ENCODE measurements around the gene PLEKHG2.
"Not testable (repeated sequence)": the region's sequence is repeated elsewhere in the genome, so short reads cannot be mapped to it uniquely, and the experiment has no call there.

The PLEKHG2 gene

GRCh38 chr19:39375929-39376328 lies 36.5 kb upstream of the PLEKHG2 start:
- Histone ChIP-seq H3K4me3 (ENCODE audit: low read length) (no peak overlapping the region), H3K9ac (ENCODE audit: low read length) (no peak overlapping the region), H3K27me3 (ENCODE audit: low read depth, low read length) (no peaks in the 10 kb centered on the region), H3K27ac (ENCODE audit: low read length) (no peak overlapping the region), H3K79me2 (ENCODE audit: low read length) (no peaks in the 10 kb centered on the region), H2AFZ (ENCODE audit: low read depth, low read length) (no peak overlapping the region), H3K9me3 (ENCODE audit: insufficient read depth, low read length) (no peaks in the 10 kb centered on the region), H3K4me1 (ENCODE audit: low read length) (peaks cover 7% of the 10 kb centered on the region; the same call in 1 of the 2 replicates), H3K36me3 (replicated peaks; ENCODE audit: low read depth, low read length) (peaks cover 76% of the 10 kb centered on the region), H3K4me2 (ENCODE audit: low read length) (no peak overlapping the region), H4K20me1 (ENCODE audit: insufficient read depth, low read length) (0 out of 2 replicates have a peak, but pooled peaks cover 4% of the 10 kb centered on the region)
- TF ChIP-seq, protein P1, sequence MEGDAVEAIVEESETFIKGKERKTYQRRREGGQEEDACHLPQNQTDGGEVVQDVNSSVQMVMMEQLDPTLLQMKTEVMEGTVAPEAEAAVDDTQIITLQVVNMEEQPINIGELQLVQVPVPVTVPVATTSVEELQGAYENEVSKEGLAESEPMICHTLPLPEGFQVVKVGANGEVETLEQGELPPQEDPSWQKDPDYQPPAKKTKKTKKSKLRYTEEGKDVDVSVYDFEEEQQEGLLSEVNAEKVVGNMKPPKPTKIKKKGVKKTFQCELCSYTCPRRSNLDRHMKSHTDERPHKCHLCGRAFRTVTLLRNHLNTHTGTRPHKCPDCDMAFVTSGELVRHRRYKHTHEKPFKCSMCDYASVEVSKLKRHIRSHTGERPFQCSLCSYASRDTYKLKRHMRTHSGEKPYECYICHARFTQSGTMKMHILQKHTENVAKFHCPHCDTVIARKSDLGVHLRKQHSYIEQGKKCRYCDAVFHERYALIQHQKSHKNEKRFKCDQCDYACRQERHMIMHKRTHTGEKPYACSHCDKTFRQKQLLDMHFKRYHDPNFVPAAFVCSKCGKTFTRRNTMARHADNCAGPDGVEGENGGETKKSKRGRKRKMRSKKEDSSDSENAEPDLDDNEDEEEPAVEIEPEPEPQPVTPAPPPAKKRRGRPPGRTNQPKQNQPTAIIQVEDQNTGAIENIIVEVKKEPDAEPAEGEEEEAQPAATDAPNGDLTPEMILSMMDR (IDR thresholded peaks at IDR 0.05; ENCODE audit: low read depth, low read length) = no peak
- TF ChIP-seq EZH2phosphoT487 (IDR thresholded peaks at IDR 0.05; ENCODE audit: low read depth) = no peak

GRCh38 chr19:39377373-39378362 lies 34.8 kb upstream of the PLEKHG2 start:
- Histone ChIP-seq H3K4me1 (ENCODE audit: low read length) (peaks cover 7% of the 10 kb centered on the region; the same call in 1 of the 2 replicates), H3K9me3 (ENCODE audit: insufficient read depth, low read length) (no peaks in the 10 kb centered on the region), H4K20me1 (ENCODE audit: insufficient read depth, low read length) (no peaks in the 10 kb centered on the region), H3K79me2 (ENCODE audit: low read length) (no peaks in the 10 kb centered on the region), H3K27me3 (ENCODE audit: low read depth, low read length) (no peaks in the 10 kb centered on the region), H3K9ac (ENCODE audit: low read length) (no peak overlapping the region), H3K4me3 (ENCODE audit: low read length) (no peak overlapping the region), H3K36me3 (replicated peaks; ENCODE audit: low read depth, low read length) (peaks cover 75% of the 10 kb centered on the region), H2AFZ (ENCODE audit: low read depth, low read length) (no peak overlapping the region), H3K4me2 (ENCODE audit: low read length) (no peak overlapping the region), H3K27ac (ENCODE audit: low read length) (no peak overlapping the region)
- TF ChIP-seq, protein P1 (IDR thresholded peaks at IDR 0.05; ENCODE audit: low read depth, low read length) = no peak
- no peak for TF ChIP-seq EZH2phosphoT487 (IDR thresholded peaks at IDR 0.05; ENCODE audit: low read depth)

DNA sequence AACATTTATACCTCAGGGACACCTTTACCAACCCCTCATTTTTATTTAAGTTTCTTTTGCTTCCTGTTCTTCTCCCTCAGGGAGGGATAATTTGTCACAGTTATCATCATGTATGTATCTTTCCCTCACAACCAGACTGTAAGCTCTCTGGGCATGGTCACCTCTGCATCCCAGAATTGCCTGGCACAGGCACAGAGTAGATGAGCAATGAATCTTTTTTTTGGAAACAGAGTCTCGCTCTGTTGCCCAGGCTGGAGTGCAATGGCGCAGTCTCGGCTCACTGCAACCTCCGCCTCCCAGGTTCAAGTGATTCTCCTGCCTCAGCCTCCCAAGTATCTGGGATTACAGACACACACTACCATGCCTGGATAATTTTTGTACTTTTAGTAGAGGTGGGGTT lies 33.1 kb upstream of the PLEKHG2 start:
- not testable (repeated sequence) for H3K79me2 ChIP-seq (ENCODE audit: low read length)

DNA sequence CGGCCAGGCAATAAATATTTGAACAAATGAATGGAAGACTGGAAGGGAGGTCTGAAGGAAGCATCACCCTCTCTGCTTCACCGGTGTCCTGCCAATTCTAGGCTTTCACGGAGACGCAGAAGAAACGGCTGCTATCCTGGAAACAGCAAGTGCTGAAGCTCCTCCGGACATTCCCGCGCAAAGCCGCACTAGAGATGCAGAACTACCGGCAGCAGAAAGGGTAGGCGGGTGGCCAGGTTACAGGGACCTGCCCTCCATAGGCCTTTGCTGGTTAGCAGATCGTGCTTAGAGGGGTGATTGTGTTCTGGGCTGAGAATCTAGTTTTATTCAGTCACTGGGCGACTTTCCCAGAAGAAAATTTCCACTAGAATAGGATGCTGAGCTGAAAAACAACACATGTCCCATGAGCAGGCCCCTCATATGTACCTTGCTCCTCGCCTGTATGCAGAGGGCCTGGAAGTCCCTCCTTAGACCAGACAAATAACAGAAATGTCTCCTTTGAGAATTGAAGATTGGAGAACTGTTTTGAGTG lies 32.5 kb upstream of the PLEKHG2 start:
- Histone ChIP-seq H4K20me1 (ENCODE audit: insufficient read depth, low read length) (no peaks in the 10 kb centered on the region), H3K36me3 (replicated peaks; ENCODE audit: low read depth, low read length) (peaks cover 74% of the 10 kb centered on the region), H3K4me3 (ENCODE audit: low read length) (no peak overlapping the region), H3K9me3 (ENCODE audit: insufficient read depth, low read length) (no peaks in the 10 kb centered on the region), H3K27ac (ENCODE audit: low read length) (no peak overlapping the region), H3K9ac (ENCODE audit: low read length) (no peak overlapping the region), H3K27me3 (ENCODE audit: low read depth, low read length) (no peaks in the 10 kb centered on the region), H3K4me1 (ENCODE audit: low read length) (peaks cover 7% of the 10 kb centered on the region; the same call in 1 of the 2 replicates), H3K79me2 (ENCODE audit: low read length) (no peaks in the 10 kb centered on the region), H2AFZ (ENCODE audit: low read depth, low read length) (no peak overlapping the region), H3K4me2 (ENCODE audit: low read length) (no peak overlapping the region)
- no peak for TF ChIP-seq EZH2phosphoT487 (IDR thresholded peaks at IDR 0.05; ENCODE audit: low read depth)
- TF ChIP-seq, protein P1 (IDR thresholded peaks at IDR 0.05; ENCODE audit: low read depth, low read length) = no peak

More for the DNA sequence above, 33.1 kb upstream of the PLEKHG2 start:
- not testable (repeated sequence) for H3K4me2 ChIP-seq (ENCODE audit: low read length); H2AFZ ChIP-seq (ENCODE audit: low read depth, low read length); H3K9ac ChIP-seq (ENCODE audit: low read length); H3K27me3 ChIP-seq (ENCODE audit: low read depth, low read length); H3K27ac ChIP-seq (ENCODE audit: low read length); H3K4me3 ChIP-seq (ENCODE audit: low read length); H3K9me3 ChIP-seq (ENCODE audit: insufficient read depth, low read length); H3K4me1 ChIP-seq (ENCODE audit: low read length); H4K20me1 ChIP-seq (ENCODE audit: insufficient read depth, low read length)
- H3K36me3 ChIP-seq (replicated peaks; ENCODE audit: low read depth, low read length) = peaks cover 71% of the 10 kb centered on the region

Measured in OCI-LY3 (cell line).